H9 (cell line): ENCODE measurements around the gene DNER. TPM values are rescaled to one million over a fixed set of nuclear protein-coding genes. Genes with fewer than 3 reads are reported as not detected.

Source experiments
- DNase-seq: peaks from one replicate; pipeline ENCODE4 v3.0.0-alpha.2; 2017
- H2AFZ ChIP-seq: one replicate; pipeline ENCODE4 v1.6.1; 2013; ENCODE audit warnings: mild to moderate bottlenecking, low read length, control low read depth, moderate library complexity
- H2AK5ac ChIP-seq: 2 replicates; pipeline ENCODE4 v1.6.1; 2013; ENCODE audit warnings: low read length, control low read depth, mixed read lengths; ENCODE audit not compliant: insufficient read length
- H2BK120ac ChIP-seq: one replicate; pipeline ENCODE4 v1.6.1; 2013; ENCODE audit warnings: low read depth, mild to moderate bottlenecking, low read length, control low read depth, inconsistent platforms; ENCODE audit not compliant: poor library complexity, severe bottlenecking
- H2BK12ac ChIP-seq: 2 replicates; pipeline ENCODE4 v1.6.1; 2013; ENCODE audit warnings: low read length, control low read depth, mixed read lengths, low read depth; ENCODE audit not compliant: insufficient read length
- H2BK15ac ChIP-seq: 2 replicates; pipeline ENCODE4 v1.6.1; 2013; ENCODE audit warnings: low read depth, low read length, control low read depth
- H2BK20ac ChIP-seq: one replicate; pipeline ENCODE4 v1.6.1; 2013; ENCODE audit warnings: low read depth, mild to moderate bottlenecking, low read length, control low read depth, inconsistent platforms; ENCODE audit not compliant: poor library complexity, severe bottlenecking
- H2BK5ac ChIP-seq: 2 replicates; pipeline ENCODE4 v1.6.1; 2013; ENCODE audit warnings: low read length, control low read depth, mixed read lengths; ENCODE audit not compliant: insufficient read length
- H3K14ac ChIP-seq: 2 replicates; pipeline ENCODE4 v1.6.1; 2013; ENCODE audit warnings: low read length, control low read depth; ENCODE audit not compliant: insufficient read depth
- H3K18ac ChIP-seq: 2 replicates; pipeline ENCODE4 v1.6.1; 2013; ENCODE audit warnings: low read depth, mild to moderate bottlenecking, mixed read lengths, low read length, control low read depth; ENCODE audit not compliant: insufficient read length
- H3K23ac ChIP-seq: 2 replicates; pipeline ENCODE4 v1.6.1; 2013; ENCODE audit warnings: low read length, control low read depth, mixed read lengths, low read depth; ENCODE audit not compliant: insufficient read length
- H3K23me2 ChIP-seq: 2 replicates; pipeline ENCODE4 v1.6.1; 2013; ENCODE audit warnings: low read depth, mild to moderate bottlenecking, mixed read lengths, low read length, control low read depth; ENCODE audit not compliant: insufficient read length, poor library complexity, severe bottlenecking
- H3K27ac ChIP-seq: 2 replicates; pipeline ENCODE4 v1.5.1; 2013; ENCODE audit warnings: low read length, control low read depth, mixed read lengths, low read depth; ENCODE audit not compliant: insufficient read length
- H3K27me3 ChIP-seq: 2 replicates; pipeline ENCODE4 v1.6.1; 2013; ENCODE audit warnings: low read length, control low read depth, inconsistent platforms; ENCODE audit not compliant: insufficient read depth
- H3K4ac ChIP-seq: 2 replicates; pipeline ENCODE4 v1.6.1; 2013; ENCODE audit warnings: low read depth, mild to moderate bottlenecking, control low read depth, inconsistent platforms, low read length, moderate library complexity
- H3K4me1 ChIP-seq: 2 replicates; pipeline ENCODE4 v1.6.1; 2013; ENCODE audit warnings: low read length, control low read depth, inconsistent platforms; ENCODE audit not compliant: insufficient read depth
- H3K4me2 ChIP-seq: 2 replicates; pipeline ENCODE4 v1.6.1; 2013; ENCODE audit warnings: low read length, control low read depth, mixed read lengths; ENCODE audit not compliant: insufficient read length, insufficient read depth
- H3K56ac ChIP-seq: 2 replicates; pipeline ENCODE4 v1.6.1; 2013; ENCODE audit warnings: low read depth, mild to moderate bottlenecking, mixed read lengths, low read length, control low read depth; ENCODE audit not compliant: insufficient read length
- H3K79me1 ChIP-seq: 2 replicates; pipeline ENCODE4 v1.6.1; 2013; ENCODE audit warnings: low read depth, mild to moderate bottlenecking, moderate library complexity, low read length, control low read depth, inconsistent platforms; ENCODE audit not compliant: insufficient read depth, poor library complexity, severe bottlenecking
- H3K79me2 ChIP-seq: 2 replicates; pipeline ENCODE4 v1.6.1; 2013; ENCODE audit warnings: low read length, control low read depth, inconsistent platforms; ENCODE audit not compliant: insufficient read depth
- H3K9ac ChIP-seq: 2 replicates; pipeline ENCODE4 v1.6.1; 2013; ENCODE audit warnings: low read length, control low read depth, mixed read lengths; ENCODE audit not compliant: insufficient read length; ENCODE audit errors: extremely low read depth
- H3K9me3 ChIP-seq: one replicate; pipeline ENCODE4 v1.6.1; 2013; ENCODE audit warnings: low read depth, low read length, inconsistent platforms; ENCODE audit not compliant: control insufficient read depth
- H3T11ph ChIP-seq: one replicate; pipeline ENCODE4 v1.6.1; 2013; ENCODE audit warnings: mild to moderate bottlenecking, low read length, control low read depth, inconsistent platforms
- H4K20me1 ChIP-seq: one replicate; pipeline ENCODE4 v1.6.1; 2013; ENCODE audit not compliant: control insufficient read depth, insufficient read length, insufficient read depth
- H4K5ac ChIP-seq: 2 replicates; pipeline ENCODE4 v1.6.1; 2013; ENCODE audit warnings: low read depth, mild to moderate bottlenecking, mixed read lengths, low read length, control low read depth; ENCODE audit not compliant: insufficient read length
- H4K8ac ChIP-seq: replicated peaks from 2 replicates; pipeline ENCODE4 v1.6.1; 2013; ENCODE audit warnings: low read length, control low read depth, mixed read lengths, low read depth; ENCODE audit not compliant: insufficient read length
- H4K91ac ChIP-seq: 2 replicates; pipeline ENCODE4 v1.6.1; 2013; ENCODE audit warnings: low read depth, mild to moderate bottlenecking, moderate library complexity, mixed read lengths, low read length, control low read depth; ENCODE audit not compliant: insufficient read length
- H3K27ac Mint-ChIP-seq, 3 experiments: 2 replicates in 2 of 3; 3 replicates in 1 of 3; pipeline ENCODE4 v1.8.0; 2020 to 2021; ENCODE audit warnings: mixed read lengths in 3 of 3, mild to moderate bottlenecking in 1 of 3, moderate library complexity in 1 of 3
- H3K27me3 Mint-ChIP-seq: 2 replicates; pipeline ENCODE4 v1.8.0; 2021; ENCODE audit warnings: low read depth, mild to moderate bottlenecking, moderate library complexity, mixed read lengths
- H3K36me3 Mint-ChIP-seq, 3 experiments: 2 replicates in 2 of 3; 3 replicates in 1 of 3; pipeline ENCODE4 v1.8.0; 2020 to 2021; ENCODE audit warnings: low read depth in 3 of 3, mixed read lengths in 3 of 3; ENCODE audit not compliant: insufficient read depth in 1 of 3
- H3K4me1 Mint-ChIP-seq, 2 experiments: 2 replicates each; pipeline ENCODE4 v1.8.0; 2020; ENCODE audit warnings: mixed read lengths in 2 of 2
- H3K4me3 Mint-ChIP-seq, 2 experiments: 2 replicates in 1 of 2; 3 replicates in 1 of 2; pipeline ENCODE4 v1.8.0; 2020 to 2021; ENCODE audit warnings: mild to moderate bottlenecking in 2 of 2, mixed read lengths in 2 of 2, moderate library complexity in 1 of 2
- H3K9me3 Mint-ChIP-seq, 2 experiments: 2 replicates in 1 of 2; 3 replicates in 1 of 2; pipeline ENCODE4 v1.8.0; 2020; ENCODE audit warnings: mild to moderate bottlenecking in 2 of 2, mixed read lengths in 2 of 2, moderate library complexity in 1 of 2
- CTCF ChIP-seq: fragments of 200-600 bp; sonication (generic); conservative IDR thresholded peaks from 3 replicates; pipeline ENCODE4 v1.8.0; 2021; ENCODE audit warnings: antibody characterized with exemption, mild to moderate bottlenecking
- whole genome bisulfite sequencing: extraction: QIAGEN DNeasy Blood & Tissue Kit; methylation state at CpG from one replicate; pipeline ENCODE4 v1.1.7; 2013; ENCODE audit warnings: missing lambda C conversion rate, low lambda C conversion rate, mixed read lengths; ENCODE audit not compliant: insufficient read length; ENCODE audit errors: extremely low coverage; 5-methylcytosine and 5-hydroxymethylcytosine counted together
- total RNA-seq: library from RNA; stranded (reverse); gene quantifications from 2 replicates; pipeline ENCODE4 v1.2.1, GENCODE V29; 2021

Gene DNER
- total RNA-seq, 1 experiment from 2014 or later = 1.0 TPM

DNA sequence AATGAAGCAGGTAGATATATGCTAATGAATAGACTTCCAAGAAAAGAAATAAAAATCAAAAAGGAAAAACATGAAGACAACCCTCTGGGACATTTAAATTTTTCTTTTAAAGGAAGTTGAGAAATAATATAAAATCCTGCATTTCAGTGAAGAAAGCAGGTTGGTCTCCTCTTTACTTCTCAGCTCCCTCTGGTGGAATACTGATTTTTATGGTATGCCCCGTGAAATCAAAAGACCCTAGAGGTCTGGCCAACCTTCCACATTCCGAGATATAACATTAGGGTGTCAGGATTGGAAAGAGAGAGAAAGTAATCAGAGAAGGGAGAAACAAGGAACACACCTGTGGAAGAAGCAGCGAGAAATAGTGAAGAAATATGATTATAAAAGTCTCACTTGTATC, 72.7 kb downstream of the DNER start:
- Histone ChIP-seq H3K79me1 (no peaks in the 10 kb centered on the region), H3K56ac (no peak overlapping the region), H3K4me2 (no peak overlapping the region), H3K14ac (no peak overlapping the region), H3K4ac (no peak overlapping the region), H2BK5ac (no peak overlapping the region), H2BK12ac (no peak overlapping the region), H3K27ac (no peak overlapping the region), H4K8ac (no peak overlapping the region), H3K79me2 (no peaks in the 10 kb centered on the region), H3K23ac (no peak overlapping the region), H2BK15ac (no peak overlapping the region), H2BK120ac (no peak overlapping the region), H3K18ac (no peak overlapping the region), H2AK5ac (no peak overlapping the region), H2AFZ (no peak overlapping the region), H2BK20ac (no peak overlapping the region), H3K9me3 (no peaks in the 10 kb centered on the region), H3T11ph (no peak overlapping the region), H3K4me1 (no peaks in the 10 kb centered on the region), H4K5ac (no peak overlapping the region), H3K27me3 (no peaks in the 10 kb centered on the region), H3K9ac (no peak overlapping the region), H3K23me2 (no peaks in the 10 kb centered on the region), H4K91ac (no peak overlapping the region), H4K20me1 (no peaks in the 10 kb centered on the region)
- Mint-ChIP-seq H3K4me3 (no peak overlapping the region), H3K27ac (no peak overlapping the region), H3K9me3 (no peaks in the 10 kb centered on the region), H3K36me3 (no peaks in the 10 kb centered on the region), H3K4me1 (peaks cover 3 to 4% of the 10 kb centered on the region in 2 experiments; a peak in 1 of 4 replicates), H3K27me3 (no peaks in the 10 kb centered on the region)
- no peak for DNase-seq
- no CpG with 5 or more reads among the region's 3 CpGs for WGBS
- TF ChIP-seq CTCF = peak; percentile 37; the same call in 2 of the 3 replicates
